Kasumi-1 (cell line): ENCODE data around the gene PRRX1.

Experiments
- DNase-seq, 2 experiments: peaks; one replicate each; lab custom pipeline; 2025; lab: John Stamatoyannopoulos, UW

Gene PRRX1

GRCh38 chr1:170769691-170770090, 105.8 kb downstream of the PRRX1 start:
- no peak for DNase-seq

- DNase-seq, result no peak
Measured at GRCh38 chr1:170770254-170770653, 106.3 kb downstream of the PRRX1 start.

GRCh38 chr1:170776252-170776651, 112.3 kb downstream of the PRRX1 start:
- DNase-seq, result no peak

GRCh38 chr1:170776777-170777176, 112.8 kb downstream of the PRRX1 start:
- DNase-seq, result no peak
